GM20000 (cell line): ENCODE results near the gene PRKAR1A.
"Not testable (repeated sequence)": the region's sequence is repeated elsewhere in the genome, so short reads cannot be mapped to it uniquely, and the experiment has no call there.

Source experiments
- DNase-seq: peaks from one replicate; pipeline ENCODE4 v3.0.0; 2012; ENCODE audit warnings: low spot score
- CTCF ChIP-seq: IDR thresholded peaks from 2 replicates; pipeline ENCODE4 v1.5.1; 2012; ENCODE audit warnings: mild to moderate bottlenecking, control low read depth; ENCODE audit errors: extremely low read depth, missing control alignments

Gene PRKAR1A

DNA sequence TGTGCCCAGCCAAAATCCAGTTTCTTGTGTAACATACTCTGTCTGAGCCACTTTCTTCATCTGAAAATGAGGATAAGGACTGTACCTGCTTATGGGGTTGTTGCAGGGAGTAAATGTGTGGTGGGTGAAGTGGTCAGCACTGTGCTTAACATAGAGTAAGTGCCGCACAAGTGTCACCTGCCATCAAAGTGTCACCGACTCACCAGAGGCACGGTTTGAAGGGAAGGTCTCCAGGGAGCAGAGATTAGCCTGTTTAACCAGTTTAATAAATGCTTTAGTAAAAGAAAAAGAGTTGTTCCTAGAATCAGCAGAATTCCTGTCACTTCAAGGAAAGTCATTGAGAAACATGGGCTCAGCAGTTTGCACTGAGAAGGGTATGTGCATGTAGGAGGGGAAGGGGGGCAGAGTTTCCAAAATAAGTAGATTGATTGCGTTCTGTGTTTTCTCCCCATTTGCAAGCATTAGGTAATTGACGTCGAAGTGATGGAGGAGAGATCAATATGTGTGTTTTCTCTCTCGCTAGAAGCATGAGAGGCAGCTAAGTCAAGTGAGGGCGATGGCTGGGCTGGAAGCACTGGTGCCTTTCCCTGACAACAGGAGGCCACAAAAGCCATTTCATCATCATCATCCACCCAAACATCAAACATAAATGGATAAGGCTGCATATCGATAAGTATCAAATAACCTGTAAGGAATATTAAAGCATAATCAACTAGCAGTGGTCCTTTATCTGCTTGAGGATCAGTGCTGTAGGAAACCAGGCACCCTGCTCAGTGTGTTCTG lies 69.8 kb downstream of the PRKAR1A start:
- DNase-seq = no peak

GRCh38 chr17:68582867-68583266 lies 70.6 kb downstream of the PRKAR1A start:
- DNase-seq = not testable (repeated sequence)

More for the DNA sequence above, 69.8 kb downstream of the PRKAR1A start:
- TF ChIP-seq CTCF = no peak

- TF ChIP-seq CTCF = no peak
- no peak for DNase-seq
Measured at GRCh38 chr17:68584581-68585303, 72.5 kb downstream of the PRKAR1A start.

- TF ChIP-seq CTCF = no peak
- no peak for DNase-seq
Measured at GRCh38 chr17:68585643-68586042, 73.4 kb downstream of the PRKAR1A start.

DNA sequence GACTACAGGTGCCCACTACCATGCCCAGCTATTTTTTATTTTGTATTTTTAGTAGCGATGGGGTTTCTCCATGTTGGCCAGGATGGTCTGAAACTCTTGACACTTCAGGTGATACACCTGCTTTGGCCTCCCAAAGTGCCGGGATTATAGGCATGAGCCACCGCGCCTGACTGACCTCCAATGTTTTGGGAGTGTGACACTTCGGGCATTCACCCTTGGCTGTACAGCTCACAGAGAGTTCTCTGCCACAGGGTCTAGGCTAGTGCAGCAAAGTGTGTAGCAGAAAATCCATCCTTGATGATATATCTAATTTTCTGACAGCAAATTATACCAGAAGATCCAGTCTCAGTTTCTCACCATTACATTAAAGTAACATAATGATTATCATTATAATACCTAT lies 74.8 kb downstream of the PRKAR1A start:
- no peak for DNase-seq
- no peak for TF ChIP-seq CTCF

GRCh38 chr17:68587847-68588246 lies 75.6 kb downstream of the PRKAR1A start:
- no peak for DNase-seq
- TF ChIP-seq CTCF = no peak

- TF ChIP-seq CTCF = no peak
- DNase-seq = no peak
Measured at GRCh38 chr17:68588362-68588761, 76.1 kb downstream of the PRKAR1A start.
